GM12878 (cell line): ENCODE data around the gene IFT172.

Source experiments
- CHD1 ChIP-seq: IDR thresholded peaks from 2 replicates; pipeline ENCODE4 v1.6.1; 2012; ENCODE audit warnings: low read depth, low read length, improper control_type of control experiment
- CTCF ChIP-seq, 3 experiments: IDR thresholded peaks in 2 of 3; conservative IDR thresholded peaks in 1 of 3; 2 replicates each; pipeline ENCODE4 v1.5.1; 2011; ENCODE audit warnings: low read depth in 3 of 3, low read length in 3 of 3, mild to moderate bottlenecking in 3 of 3, control low read depth in 2 of 3, moderate library complexity in 2 of 3, inconsistent platforms in 1 of 3, mixed read lengths in 1 of 3; ENCODE audit not compliant: control insufficient read depth in 2 of 3, insufficient read depth in 1 of 3; ENCODE audit errors: extremely low read depth in 1 of 3
- EP300 ChIP-seq, 2 experiments: fragments of 150-350 bp in 1 of 2; IDR thresholded peaks; 2 replicates each; pipeline ENCODE4 v1.6.1; 2011 to 2012; ENCODE audit warnings: low read depth in 2 of 2, low read length in 2 of 2, borderline replicate concordance in 1 of 2, improper control_type of control experiment in 1 of 2, inconsistent platforms in 1 of 2; ENCODE audit not compliant: control insufficient read depth in 1 of 2
- EZH2 ChIP-seq: IDR thresholded peaks from 2 replicates; pipeline ENCODE4 v1.6.1; 2012; ENCODE audit warnings: low read depth, mild to moderate bottlenecking, control low read depth, inconsistent platforms, low read length, borderline replicate concordance; ENCODE audit not compliant: control insufficient read depth
- MAX ChIP-seq: IDR thresholded peaks from 2 replicates; pipeline ENCODE4 v1.6.1; 2012; ENCODE audit warnings: low read depth, low read length, improper control_type of control experiment
- NFIC ChIP-seq: IDR thresholded peaks from 2 replicates; pipeline ENCODE4 v1.6.1; 2012; ENCODE audit warnings: low read depth, mild to moderate bottlenecking, inconsistent platforms, low read length, moderate library complexity
- POLR2A ChIP-seq: IDR thresholded peaks from 2 replicates; pipeline ENCODE4 v1.6.1; 2011; ENCODE audit warnings: low read depth, mild to moderate bottlenecking, low read length
- SIX5 ChIP-seq: IDR thresholded peaks from 2 replicates; pipeline ENCODE4 v1.6.1; 2011; ENCODE audit warnings: mild to moderate bottlenecking, low read depth, low read length, moderate library complexity; ENCODE audit not compliant: severe bottlenecking
- TCF12 ChIP-seq: IDR thresholded peaks from 2 replicates; pipeline ENCODE4 v1.6.1; 2011; ENCODE audit warnings: low read depth, mild to moderate bottlenecking, low read length
- TF ChIP-seq, protein P1 (sequence below): IDR thresholded peaks from 2 replicates; pipeline ENCODE4 v1.6.1; 2011; ENCODE audit warnings: borderline replicate concordance, low read depth, mild to moderate bottlenecking, moderate library complexity, low read length; ENCODE audit not compliant: insufficient read depth, poor library complexity, severe bottlenecking
- TF ChIP-seq, protein P2 (sequence below): IDR thresholded peaks from 2 replicates; pipeline ENCODE4 v1.6.1; 2011; ENCODE audit warnings: low read depth, low read length, improper control_type of control experiment, borderline replicate concordance
- TF ChIP-seq, protein P3 (sequence below): fragments of 450-650 bp; IDR thresholded peaks from 2 replicates; pipeline ENCODE4 v1.6.1; 2018; ENCODE audit warnings: borderline replicate concordance, mild to moderate bottlenecking; ENCODE audit not compliant: partially characterized antibody

DNA sequence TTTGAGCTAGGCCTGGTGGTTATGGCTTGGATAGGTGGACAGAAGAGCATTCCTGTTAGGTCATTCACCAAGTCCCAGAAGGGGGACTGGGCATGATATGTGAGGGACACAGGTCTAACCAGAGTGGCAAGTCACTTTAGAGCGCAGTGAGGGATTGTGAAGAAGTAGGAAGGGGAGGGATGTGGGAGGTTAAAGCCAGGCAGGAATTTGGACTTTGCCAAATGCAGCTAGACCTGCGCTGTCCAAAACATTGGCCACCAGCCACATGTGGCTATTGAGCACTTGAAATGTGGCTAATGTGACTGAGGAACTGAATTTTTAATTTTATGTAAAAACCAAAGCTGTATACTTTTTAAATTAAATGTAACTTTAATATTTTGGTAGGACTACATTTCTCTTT lies 30.8 kb upstream of the IFT172 start:
- TF ChIP-seq SIX5 (no peak), POLR2A (no peak), EP300 (IDR thresholded peaks at IDR 0.05; ENCODE audit: borderline replicate concordance in 1 of 2, control insufficient read depth in 1 of 2, low read depth in 2 of 2, low read length in 2 of 2) (no peak), NFIC (no peak), CTCF (IDR thresholded peaks at IDR 0.05 in 2 of 3, conservative IDR thresholded peaks at IDR 0.05 in 1 of 3; ENCODE audit: control insufficient read depth in 2 of 3, extremely low read depth in 1 of 3, insufficient read depth in 1 of 3, low read depth in 3 of 3, low read length in 3 of 3) (no peak), CHD1 (no peak), MAX (no peak), EZH2 (no peak), TCF12 (no peak)
- TF ChIP-seq, protein P1, sequence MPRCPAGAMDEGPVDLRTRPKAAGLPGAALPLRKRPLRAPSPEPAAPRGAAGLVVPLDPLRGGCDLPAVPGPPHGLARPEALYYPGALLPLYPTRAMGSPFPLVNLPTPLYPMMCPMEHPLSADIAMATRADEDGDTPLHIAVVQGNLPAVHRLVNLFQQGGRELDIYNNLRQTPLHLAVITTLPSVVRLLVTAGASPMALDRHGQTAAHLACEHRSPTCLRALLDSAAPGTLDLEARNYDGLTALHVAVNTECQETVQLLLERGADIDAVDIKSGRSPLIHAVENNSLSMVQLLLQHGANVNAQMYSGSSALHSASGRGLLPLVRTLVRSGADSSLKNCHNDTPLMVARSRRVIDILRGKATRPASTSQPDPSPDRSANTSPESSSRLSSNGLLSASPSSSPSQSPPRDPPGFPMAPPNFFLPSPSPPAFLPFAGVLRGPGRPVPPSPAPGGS: no peak
- TF ChIP-seq, protein P2, sequence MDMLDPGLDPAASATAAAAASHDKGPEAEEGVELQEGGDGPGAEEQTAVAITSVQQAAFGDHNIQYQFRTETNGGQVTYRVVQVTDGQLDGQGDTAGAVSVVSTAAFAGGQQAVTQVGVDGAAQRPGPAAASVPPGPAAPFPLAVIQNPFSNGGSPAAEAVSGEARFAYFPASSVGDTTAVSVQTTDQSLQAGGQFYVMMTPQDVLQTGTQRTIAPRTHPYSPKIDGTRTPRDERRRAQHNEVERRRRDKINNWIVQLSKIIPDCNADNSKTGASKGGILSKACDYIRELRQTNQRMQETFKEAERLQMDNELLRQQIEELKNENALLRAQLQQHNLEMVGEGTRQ: no peak
- TF ChIP-seq, protein P3, sequence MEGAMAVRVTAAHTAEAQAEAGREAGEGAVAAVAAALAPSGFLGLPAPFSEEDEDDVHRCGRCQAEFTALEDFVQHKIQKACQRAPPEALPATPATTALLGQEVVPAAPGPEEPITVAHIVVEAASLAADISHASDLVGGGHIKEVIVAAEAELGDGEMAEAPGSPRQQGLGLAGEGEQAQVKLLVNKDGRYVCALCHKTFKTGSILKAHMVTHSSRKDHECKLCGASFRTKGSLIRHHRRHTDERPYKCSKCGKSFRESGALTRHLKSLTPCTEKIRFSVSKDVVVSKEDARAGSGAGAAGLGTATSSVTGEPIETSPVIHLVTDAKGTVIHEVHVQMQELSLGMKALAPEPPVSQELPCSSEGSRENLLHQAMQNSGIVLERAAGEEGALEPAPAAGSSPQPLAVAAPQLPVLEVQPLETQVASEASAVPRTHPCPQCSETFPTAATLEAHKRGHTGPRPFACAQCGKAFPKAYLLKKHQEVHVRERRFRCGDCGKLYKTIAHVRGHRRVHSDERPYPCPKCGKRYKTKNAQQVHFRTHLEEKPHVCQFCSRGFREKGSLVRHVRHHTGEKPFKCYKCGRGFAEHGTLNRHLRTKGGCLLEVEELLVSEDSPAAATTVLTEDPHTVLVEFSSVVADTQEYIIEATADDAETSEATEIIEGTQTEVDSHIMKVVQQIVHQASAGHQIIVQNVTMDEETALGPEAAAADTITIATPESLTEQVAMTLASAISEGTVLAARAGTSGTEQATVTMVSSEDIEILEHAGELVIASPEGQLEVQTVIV: no peak
